ENCODE data around the gene FAM20C.

- no peak for TF ChIP-seq CTCF (IDR thresholded peaks at IDR 0.05)
- TF ChIP-seq POLR2A (IDR thresholded peaks at IDR 0.05), result no peak
Observed at GRCh38 chr7:292826-293225, 100.5 kb downstream of the FAM20C start.
